Measurements from ENCODE around the gene CTNNA3. TPM values are rescaled to one million over a fixed set of nuclear protein-coding genes. Genes with fewer than 3 reads are reported as not detected.

CTNNA3 gene
- total and polyA plus RNA-seq, 2 of the 4 experiments (the other 2 are of a cell fraction): 0.19 to 0.90 TPM

DNA sequence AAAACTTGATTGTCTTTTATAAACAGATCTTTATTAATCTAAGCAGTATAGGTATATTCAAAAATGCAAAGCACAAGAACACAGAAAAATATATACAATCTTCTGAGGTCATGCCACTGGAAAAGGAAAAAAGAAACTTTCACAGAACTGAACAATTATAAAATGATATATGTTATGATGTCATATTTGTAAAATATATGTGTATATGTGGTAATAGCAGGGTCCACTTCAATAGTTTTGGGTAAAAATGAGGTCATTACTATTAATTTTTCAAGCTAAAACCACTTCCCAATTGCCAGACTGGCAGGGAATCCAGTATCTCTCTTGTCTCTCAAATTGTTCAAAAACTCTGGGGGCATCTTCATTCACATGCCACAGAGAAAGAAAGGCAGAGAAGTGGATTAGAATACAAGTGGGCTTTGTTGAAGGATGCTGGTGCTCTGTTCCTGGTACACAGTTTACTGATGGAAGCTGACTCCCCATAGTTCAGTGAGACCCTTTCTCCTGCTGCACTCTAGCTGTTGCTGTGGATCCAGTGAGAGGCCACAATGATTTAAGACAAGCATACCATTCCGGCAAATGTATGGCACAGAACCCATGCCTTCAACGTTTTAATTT is 19.7 kb downstream of the CTNNA3 start:
- dilution Hi-C loops (cut with HindIII; ENCODE audit: low sequenced_read_pairs, unreplicated experiment) (no loop called here), intact Hi-C loops (cut with micrococcal nuclease) (no loop called here), in situ Hi-C loops (cut with MboI; ENCODE audit: low sequenced_read_pairs) (no loop called here)
- Histone ChIP-seq H3K23ac (ENCODE audit: low read depth, low read length) (no peak overlapping the region; the same call in 1 of the 2 replicates), H4K5ac (ENCODE audit: low read depth, low read length) (no peak overlapping the region), H2BK20ac (ENCODE audit: low read depth, low read length) (no peak overlapping the region), H3K18ac (ENCODE audit: low read depth, low read length) (no peak overlapping the region), H2BK5ac (ENCODE audit: low read depth, low read length, poor library complexity, severe bottlenecking) (no peak overlapping the region), H3K4ac (ENCODE audit: low read depth, low read length) (no peak overlapping the region), H2BK15ac (ENCODE audit: low read depth, low read length) (no peak overlapping the region), H2AFZ (replicated peaks; ENCODE audit: low read length, poor library complexity) (no peak overlapping the region), H3K27ac (ENCODE audit: insufficient read depth, low read length) (no peak overlapping the region), H3K9ac (ENCODE audit: low read depth, low read length) (no peak overlapping the region), H2BK120ac (ENCODE audit: low read depth, low read length) (no peak overlapping the region), H3K56ac (ENCODE audit: extremely low read depth, insufficient read depth, low read length) (no peak overlapping the region), H3K4me2 (ENCODE audit: low read depth, low read length) (no peak overlapping the region), H4K8ac (ENCODE audit: low read depth in 2 of 2, low read length in 2 of 2) (no peak overlapping the region), H3K79me1 (ENCODE audit: low read depth in 1 of 2, low read length in 2 of 2) (no peaks in the 10 kb centered on the region), H3K9me3 (ENCODE audit: control insufficient read depth, insufficient read depth, low read length) (no peaks in the 10 kb centered on the region), H2AK9ac (replicated peaks; ENCODE audit: low read depth, low read length, poor library complexity) (no peak overlapping the region), H4K91ac (ENCODE audit: insufficient read depth, low read depth, low read length) (no peak overlapping the region), H2AK5ac (ENCODE audit: low read depth, low read length) (no peak overlapping the region), H3K27me3 (ENCODE audit: control insufficient read depth, insufficient read depth, low read length) (peaks cover 5% of the 10 kb centered on the region; the same call in 1 of the 2 replicates), H4K20me1 (ENCODE audit: insufficient read depth, low read length) (no peaks in the 10 kb centered on the region), H3K14ac (replicated peaks; ENCODE audit: low read depth, low read length) (no peak overlapping the region), H3K36me3 (ENCODE audit: control insufficient read depth, insufficient read depth, low read length) (no peaks in the 10 kb centered on the region), H3K4me3 (ENCODE audit: insufficient read depth, low read depth, low read length) (no peak overlapping the region), H3K4me1 (ENCODE audit: control insufficient read depth, insufficient read depth, low read length) (no peaks in the 10 kb centered on the region), H3K9me1 (ENCODE audit: insufficient read depth, low read length) (no peaks in the 10 kb centered on the region)
- BruUV-seq (replicated peaks): no TSS peak
- TF ChIP-seq BHLHE40 (IDR thresholded peaks at IDR 0.05; ENCODE audit: low read depth, low read length) (no peak), MXI1 (IDR thresholded peaks at IDR 0.05; ENCODE audit: borderline replicate concordance, low read depth, low read length) (no peak), POLR2A (IDR thresholded peaks at IDR 0.05; ENCODE audit: low read depth, low read length) (no peak), RFX5 (IDR thresholded peaks at IDR 0.05; ENCODE audit: low read depth, low read length) (no peak), MAZ (IDR thresholded peaks at IDR 0.05; ENCODE audit: borderline replicate concordance, low read depth, low read length) (no peak), RAD21 (IDR thresholded peaks at IDR 0.05; ENCODE audit: low read length) (no peak), USF2 (IDR thresholded peaks at IDR 0.05; ENCODE audit: low read depth, low read length) (no peak), MAFK (IDR thresholded peaks at IDR 0.05; ENCODE audit: low read depth, low read length) (no peak), CEBPB (IDR thresholded peaks at IDR 0.05; ENCODE audit: low read depth, low read length) (no peak)
- ChIA-PET POLR2A (ENCODE audit: unreplicated experiment) (no interaction called here), CTCF (no interaction called here)
- no CpG with 5 or more reads among the region's 2 CpGs for WGBS, 2 experiments (ENCODE audit: extremely low coverage in 2 of 2, insufficient read length in 1 of 2)
- no peak for ATAC-seq (ENCODE audit: low read depth)
- no peak for DNase-seq
